Muscle layer of duodenum (tissue), 2 donors: ENCODE data around the gene TBCK.
A peak's percentile ranks its signal among the peaks of the same experiment; 100 is the strongest.

ENCODE experiments used
- H3K27ac ChIP-seq: one replicate; pipeline ENCODE4 v1.7.0; 2013; ENCODE audit warnings: mild to moderate bottlenecking, low read length
- H3K27me3 ChIP-seq: one replicate; pipeline ENCODE4 v1.7.0; 2013; ENCODE audit warnings: low read depth, mild to moderate bottlenecking, control low read depth, low read length
- H3K36me3 ChIP-seq, 2 donors: one replicate each; pipeline ENCODE4 v1.7.0; 2013; ENCODE audit warnings: low read length in 2 of 2, control low read depth in 1 of 2, mild to moderate bottlenecking in 1 of 2; ENCODE audit not compliant: insufficient read depth in 2 of 2, control insufficient read depth in 1 of 2
- H3K4me1 ChIP-seq, 2 donors: one replicate each; pipeline ENCODE4 v1.7.0; 2013; ENCODE audit warnings: low read length in 2 of 2, mild to moderate bottlenecking in 2 of 2, control low read depth in 1 of 2, moderate library complexity in 1 of 2; ENCODE audit not compliant: insufficient read depth in 2 of 2, control insufficient read depth in 1 of 2
- H3K4me3 ChIP-seq, 2 donors: one replicate each; pipeline ENCODE4 v1.7.0; 2013; ENCODE audit warnings: low read length in 2 of 2, low read depth in 1 of 2, mild to moderate bottlenecking in 1 of 2
- H3K9me3 ChIP-seq, 2 donors: one replicate each; pipeline ENCODE4 v1.7.0; 2013; ENCODE audit warnings: low read length in 2 of 2, control low read depth in 1 of 2, mild to moderate bottlenecking in 1 of 2; ENCODE audit not compliant: control insufficient read depth in 1 of 2
- donor health status: healthy.

The TBCK gene

GRCh38 chr4:106109929-106110328 lies 206.1 kb downstream of the TBCK start:
- no peak overlapping the region for H3K4me3 ChIP-seq
- H3K4me1 ChIP-seq = no peaks in the 10 kb centered on the region
- H3K9me3 ChIP-seq = peaks cover 17 to 39% of the 10 kb centered on the region in 2 donors
- no peaks in the 10 kb centered on the region for H3K27me3 ChIP-seq
- peaks cover 19 to 71% of the 10 kb centered on the region in 2 donors for H3K36me3 ChIP-seq
- no peak overlapping the region for H3K27ac ChIP-seq

GRCh38 chr4:106105697-106106096 lies 210.3 kb downstream of the TBCK start:
- no peaks in the 10 kb centered on the region for H3K4me1 ChIP-seq
- H3K9me3 ChIP-seq = peaks cover 8 to 17% of the 10 kb centered on the region in 2 donors
- H3K36me3 ChIP-seq = peaks cover 3 to 43% of the 10 kb centered on the region in 2 donors
- H3K27ac ChIP-seq = no peak overlapping the region
- no peak overlapping the region for H3K4me3 ChIP-seq
- no peaks in the 10 kb centered on the region for H3K27me3 ChIP-seq

GRCh38 chr4:106104276-106104675 lies 211.7 kb downstream of the TBCK start:
- Histone ChIP-seq H3K4me1 (no peaks in the 10 kb centered on the region), H3K27me3 (no peaks in the 10 kb centered on the region), H3K4me3 (no peak overlapping the region), H3K36me3 (peaks cover 3 to 29% of the 10 kb centered on the region in 2 donors), H3K27ac (no peak overlapping the region), H3K9me3 (peaks cover 0 to 5% of the 10 kb centered on the region in 2 donors)

DNA sequence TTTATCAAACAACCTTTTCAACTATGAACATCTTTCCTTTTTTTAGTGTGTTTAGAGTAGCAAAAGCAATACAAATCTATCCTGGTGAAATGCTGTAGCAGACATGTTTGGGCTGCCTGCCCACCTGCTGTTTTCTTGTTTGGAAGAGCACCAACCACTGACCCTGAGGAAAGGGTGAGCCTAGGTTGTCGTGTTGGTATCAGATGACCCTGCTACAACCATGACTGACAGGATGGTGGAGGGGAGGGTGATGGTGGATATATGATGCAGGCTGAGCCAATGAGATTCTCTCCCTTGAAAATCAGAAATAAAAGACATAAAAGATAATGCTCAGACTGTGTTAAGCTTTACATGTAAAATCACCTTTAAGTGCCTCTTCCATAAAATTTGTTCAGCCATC lies 219.6 kb downstream of the TBCK start:
- no peak overlapping the region for H3K4me3 ChIP-seq

DNA sequence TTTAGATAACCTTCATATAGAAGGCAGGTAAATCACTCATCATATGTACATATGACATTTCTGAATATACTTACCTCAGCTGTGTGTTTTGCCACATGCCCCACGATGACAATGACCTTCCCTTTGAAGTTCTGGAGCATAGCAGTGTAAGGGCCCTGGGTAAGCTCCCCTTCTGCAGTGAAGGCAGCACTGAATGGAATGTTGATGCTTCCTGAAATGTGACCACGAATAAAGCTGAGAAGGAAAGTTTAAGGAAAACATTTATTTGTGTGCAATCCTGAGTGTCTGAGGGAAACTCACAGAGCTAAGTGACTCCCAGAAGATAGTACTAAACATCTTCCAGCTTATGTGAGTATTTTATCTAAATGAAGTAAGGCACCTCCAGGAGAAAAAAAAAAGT lies 220.6 kb downstream of the TBCK start:
- Histone ChIP-seq H3K4me3 (no peak overlapping the region), H3K9me3 (peaks cover 6 to 13% of the 10 kb centered on the region in 2 donors), H3K27ac (no peak overlapping the region), H3K4me1 (no peaks in the 10 kb centered on the region), H3K36me3 (peaks cover 0 to 33% of the 10 kb centered on the region in 2 donors), H3K27me3 (no peaks in the 10 kb centered on the region)

More for the DNA sequence above, 219.6 kb downstream of the TBCK start:
- peaks cover 0 to 2% of the 10 kb centered on the region in 2 donors for H3K9me3 ChIP-seq
- H3K36me3 ChIP-seq = peaks cover 0 to 23% of the 10 kb centered on the region in 2 donors
- H3K27ac ChIP-seq = no peak overlapping the region
- H3K4me1 ChIP-seq = no peaks in the 10 kb centered on the region
- no peaks in the 10 kb centered on the region for H3K27me3 ChIP-seq

DNA sequence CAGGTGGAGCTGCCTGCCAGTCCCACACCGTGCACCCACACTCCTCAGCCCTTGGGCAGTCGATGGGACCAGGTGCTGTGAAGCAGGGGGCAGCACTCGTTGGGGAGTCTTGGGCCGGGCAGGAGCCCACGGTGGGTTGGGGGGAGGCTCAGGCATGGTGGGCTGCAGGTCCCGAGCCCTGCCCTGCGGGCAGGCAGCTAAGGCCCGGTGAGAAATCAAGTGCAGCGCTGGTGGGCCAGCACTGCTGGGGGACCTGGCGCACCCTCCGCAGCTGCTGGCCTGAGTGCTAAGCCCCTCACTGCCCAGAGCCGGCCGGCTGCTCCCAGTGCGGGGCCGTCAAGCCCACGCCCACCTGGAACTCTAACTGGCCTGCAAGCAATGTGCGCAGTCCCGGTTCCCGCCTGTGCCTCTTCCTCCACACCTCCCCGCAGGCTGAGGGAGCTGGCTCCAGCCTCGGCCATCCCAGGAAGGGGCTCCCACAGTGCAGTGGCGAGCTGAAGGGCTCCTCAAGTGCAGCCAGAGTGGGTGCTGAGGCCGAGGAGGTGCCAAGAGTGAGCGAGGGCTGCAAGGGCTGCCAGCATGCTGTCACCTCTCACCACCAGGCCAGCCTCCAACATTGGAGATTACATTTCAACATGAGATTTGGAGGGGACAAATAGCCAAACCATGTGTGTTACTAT lies 223.5 kb downstream of the TBCK start:
- no peak overlapping the region for H3K4me3 ChIP-seq
- H3K27me3 ChIP-seq = no peaks in the 10 kb centered on the region
- peaks cover 6 to 21% of the 10 kb centered on the region in 2 donors for H3K9me3 ChIP-seq
- H3K4me1 ChIP-seq = no peaks in the 10 kb centered on the region
- peaks cover 6 to 50% of the 10 kb centered on the region in 2 donors for H3K36me3 ChIP-seq
- no peak overlapping the region for H3K27ac ChIP-seq

GRCh38 chr4:106090826-106091225 lies 225.2 kb downstream of the TBCK start:
- Histone ChIP-seq H3K4me3 (peak overlapping the region in 1 of 2 donors; percentile 42), H3K4me1 (no peaks in the 10 kb centered on the region), H3K27me3 (no peaks in the 10 kb centered on the region), H3K9me3 (peaks cover 6 to 23% of the 10 kb centered on the region in 2 donors), H3K36me3 (peaks cover 6 to 50% of the 10 kb centered on the region in 2 donors), H3K27ac (no peak overlapping the region)

GRCh38 chr4:106083065-106083464 lies 232.9 kb downstream of the TBCK start:
- Histone ChIP-seq H3K4me1 (no peaks in the 10 kb centered on the region), H3K9me3 (peaks cover 0 to 23% of the 10 kb centered on the region in 2 donors), H3K27ac (no peak overlapping the region), H3K4me3 (no peak overlapping the region), H3K36me3 (peaks cover 0 to 33% of the 10 kb centered on the region in 2 donors), H3K27me3 (no peaks in the 10 kb centered on the region)

DNA sequence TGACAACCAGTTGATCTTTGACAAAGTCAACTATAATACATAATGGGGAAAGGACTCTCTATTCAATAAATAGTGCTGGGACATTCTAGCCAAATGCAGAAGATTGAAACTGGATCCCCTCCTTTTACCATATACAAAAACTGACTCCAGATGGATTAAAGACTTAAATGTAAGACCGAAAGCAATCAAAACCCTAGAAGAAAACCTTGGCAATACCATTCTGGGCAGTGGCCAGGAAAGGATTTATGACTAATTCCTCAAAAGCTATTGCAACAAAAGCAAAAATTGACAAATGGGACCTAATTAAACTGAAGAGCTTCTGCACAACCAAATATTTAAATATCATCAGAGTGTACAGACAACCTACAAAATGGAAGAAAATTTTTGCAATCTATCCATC lies 235.6 kb downstream of the TBCK start:
- no peaks in the 10 kb centered on the region for H3K4me1 ChIP-seq
- H3K36me3 ChIP-seq = peaks cover 4 to 45% of the 10 kb centered on the region in 2 donors
- no peak overlapping the region for H3K4me3 ChIP-seq
- H3K9me3 ChIP-seq = peaks cover 9 to 26% of the 10 kb centered on the region in 2 donors
- no peak overlapping the region for H3K27ac ChIP-seq
- no peaks in the 10 kb centered on the region for H3K27me3 ChIP-seq

DNA sequence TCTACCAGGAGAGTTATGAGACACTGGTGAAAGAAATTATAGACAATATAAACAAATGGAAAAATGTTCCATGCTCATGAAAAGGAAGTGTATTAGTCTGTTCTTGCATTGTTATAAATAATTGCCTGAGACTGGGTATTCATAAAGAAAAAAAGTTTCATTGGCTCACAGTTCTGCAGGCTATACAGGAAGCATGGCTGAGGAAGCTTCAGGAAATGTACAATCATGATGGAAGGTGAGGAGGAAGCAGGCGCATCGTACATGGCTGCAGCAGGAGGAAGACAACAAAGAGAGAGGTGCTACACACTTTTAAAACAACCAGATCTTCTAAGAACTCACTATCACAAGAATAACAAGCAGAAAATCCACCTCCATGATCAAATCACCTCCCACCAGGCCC lies 236.4 kb downstream of the TBCK start:
- Histone ChIP-seq H3K9me3 (peaks cover 9 to 26% of the 10 kb centered on the region in 2 donors), H3K27ac (no peak overlapping the region), H3K4me3 (no peak overlapping the region), H3K4me1 (no peaks in the 10 kb centered on the region), H3K27me3 (no peaks in the 10 kb centered on the region), H3K36me3 (peaks cover 4 to 51% of the 10 kb centered on the region in 2 donors)

- no peaks in the 10 kb centered on the region for H3K27me3 ChIP-seq
- no peaks in the 10 kb centered on the region for H3K9me3 ChIP-seq
- no peak overlapping the region for H3K4me3 ChIP-seq
- no peaks in the 10 kb centered on the region for H3K36me3 ChIP-seq
- H3K27ac ChIP-seq = no peak overlapping the region
- no peaks in the 10 kb centered on the region for H3K4me1 ChIP-seq
These were observed 251.0 kb downstream of the TBCK start for GRCh38 chr4:106065018-106065417.

DNA sequence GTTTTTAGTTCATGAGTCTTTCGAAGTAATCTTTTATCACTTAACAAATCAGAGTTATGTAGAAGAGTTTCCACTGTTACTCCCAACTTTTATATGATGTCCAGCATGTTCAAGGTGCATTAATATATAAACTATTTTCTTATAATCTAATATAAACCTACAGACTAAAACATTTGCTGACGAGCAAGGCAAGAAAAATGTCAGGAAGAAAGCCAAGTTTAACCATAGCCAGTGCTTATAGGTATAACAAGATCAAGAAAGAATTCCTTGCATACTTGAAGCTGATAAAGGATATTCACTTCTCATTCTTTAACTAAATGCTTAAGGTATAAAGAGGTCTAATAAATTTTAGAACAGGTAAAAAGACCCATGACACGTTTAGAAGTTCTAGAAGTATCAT lies 253.0 kb downstream of the TBCK start:
- Histone ChIP-seq H3K27me3 (no peaks in the 10 kb centered on the region), H3K4me3 (no peak overlapping the region), H3K9me3 (no peaks in the 10 kb centered on the region), H3K36me3 (no peaks in the 10 kb centered on the region), H3K27ac (no peak overlapping the region), H3K4me1 (no peaks in the 10 kb centered on the region)
